CD4-positive, alpha-beta T cell treated with Interleukin-10 for 1 hour (primary cell): ENCODE data around the gene DHRS3.

Source experiments
- DNase-seq: peaks from one replicate; pipeline ENCODE4 v3.0.0-alpha.2; 2020

The DHRS3 gene

DNA sequence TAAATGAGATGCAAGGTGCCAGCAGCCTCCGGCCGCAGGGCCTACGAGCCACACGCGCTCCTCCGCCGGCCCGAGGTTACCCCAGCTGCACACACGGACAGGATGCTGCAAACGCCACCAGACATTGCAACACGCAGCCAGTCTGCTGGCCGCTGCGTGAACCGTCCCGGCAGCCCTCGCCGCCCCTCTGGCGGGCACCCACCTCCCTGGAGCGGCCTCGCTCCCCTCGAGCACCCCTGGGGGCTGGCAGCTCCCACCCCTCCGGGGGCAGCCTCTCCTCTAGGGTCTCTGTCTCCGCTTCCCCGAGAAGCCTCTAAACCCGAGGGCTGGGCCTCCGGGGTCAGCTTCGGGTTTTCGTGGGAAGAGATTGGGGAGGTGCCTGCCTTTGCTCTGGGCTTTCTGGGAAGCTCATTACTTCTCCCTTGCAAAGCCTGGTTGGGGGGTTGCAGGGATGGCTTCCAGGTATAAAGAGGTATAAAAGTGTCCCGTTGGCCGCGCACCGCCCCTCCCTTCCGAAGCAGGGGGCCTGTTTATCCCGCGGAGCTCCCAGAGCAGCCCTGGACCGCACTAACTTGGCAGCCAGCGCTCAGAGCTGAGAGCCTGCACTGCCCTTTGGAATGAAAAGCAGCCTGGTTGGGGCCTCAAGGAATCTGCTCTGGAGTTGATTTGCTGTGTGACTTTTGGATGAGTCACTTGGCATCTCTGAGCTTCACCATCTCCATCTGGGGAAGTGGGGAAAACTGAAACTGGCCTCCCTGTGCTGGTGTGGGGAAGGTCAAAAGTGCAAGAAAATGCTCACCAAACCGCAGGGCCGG is 21.8 kb downstream of the DHRS3 start:
- DNase-seq: no peak

DNA sequence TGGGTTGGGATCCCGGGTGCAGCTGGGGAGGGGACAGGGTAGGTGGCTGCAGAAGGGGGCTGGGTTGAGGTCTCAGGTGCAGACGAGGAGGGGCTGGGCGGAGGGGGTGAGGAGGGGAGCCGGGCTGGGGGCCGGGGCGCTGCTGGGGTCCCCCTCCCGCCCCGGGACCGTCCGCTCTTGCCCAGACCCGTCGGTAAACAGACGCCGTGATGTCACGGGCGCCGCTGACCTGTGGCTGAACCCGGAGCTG is 22.3 kb downstream of the DHRS3 start:
- no peak for DNase-seq

DNA sequence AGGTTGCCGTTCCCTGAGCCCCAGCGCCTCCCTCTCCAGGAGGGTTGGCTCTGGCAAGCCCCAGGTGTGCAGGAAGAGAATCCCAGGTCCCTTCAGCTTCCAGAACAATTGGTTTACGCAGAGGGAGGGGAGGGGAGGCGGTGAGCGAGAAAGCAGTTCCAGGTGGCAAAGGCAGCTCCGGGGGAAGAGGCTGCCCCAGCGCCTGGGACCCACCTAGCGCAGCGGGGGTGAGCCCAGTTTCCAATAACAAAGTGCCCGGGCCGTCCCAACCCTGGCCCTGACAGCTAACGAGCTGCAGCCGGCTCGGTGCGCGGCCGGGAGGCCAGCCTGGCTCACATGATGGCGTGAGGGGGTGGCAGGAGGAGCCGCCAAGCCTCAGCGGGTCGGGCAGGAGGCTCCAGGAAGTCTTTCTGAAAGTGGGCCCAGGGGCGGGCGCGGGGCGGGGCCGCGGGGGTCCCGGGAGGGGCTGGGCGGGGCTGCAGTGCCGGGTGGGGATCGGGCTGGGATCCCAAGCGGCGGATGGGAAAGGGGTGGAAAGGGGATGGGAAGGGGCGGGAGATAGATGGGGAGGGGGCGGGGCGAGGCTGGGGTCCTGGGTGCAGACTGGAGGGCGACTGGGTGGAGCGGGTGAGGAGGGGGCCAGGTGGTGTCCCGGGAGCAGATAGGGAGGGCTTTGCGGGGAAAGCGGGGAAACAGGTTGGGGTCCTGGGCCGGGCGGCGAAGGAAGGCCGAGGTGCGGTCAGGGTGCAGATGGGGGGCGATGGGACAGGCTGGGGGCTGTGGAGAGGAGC is 22.8 kb downstream of the DHRS3 start:
- DNase-seq: peak; percentile 24

DNA sequence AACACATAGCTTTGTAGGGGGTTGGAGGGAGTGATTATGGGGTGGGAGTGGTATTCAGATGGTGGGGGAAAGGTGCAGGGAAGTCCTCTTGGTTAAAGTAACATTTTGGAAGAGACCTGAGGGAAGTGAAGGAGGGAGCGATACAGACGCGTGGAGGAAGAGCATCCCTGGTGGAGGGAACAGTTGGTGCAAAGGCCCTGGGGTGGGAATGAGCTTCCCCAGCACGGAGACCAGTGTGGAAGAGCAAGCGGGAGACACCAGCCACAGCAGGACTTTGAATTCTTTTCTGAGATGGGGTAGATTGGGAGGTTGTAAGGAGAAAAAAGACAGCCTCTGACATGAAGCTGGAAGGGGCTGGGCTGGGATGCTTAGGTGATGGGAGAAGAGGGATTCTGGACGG is 23.5 kb downstream of the DHRS3 start:
- no peak for DNase-seq

DNA sequence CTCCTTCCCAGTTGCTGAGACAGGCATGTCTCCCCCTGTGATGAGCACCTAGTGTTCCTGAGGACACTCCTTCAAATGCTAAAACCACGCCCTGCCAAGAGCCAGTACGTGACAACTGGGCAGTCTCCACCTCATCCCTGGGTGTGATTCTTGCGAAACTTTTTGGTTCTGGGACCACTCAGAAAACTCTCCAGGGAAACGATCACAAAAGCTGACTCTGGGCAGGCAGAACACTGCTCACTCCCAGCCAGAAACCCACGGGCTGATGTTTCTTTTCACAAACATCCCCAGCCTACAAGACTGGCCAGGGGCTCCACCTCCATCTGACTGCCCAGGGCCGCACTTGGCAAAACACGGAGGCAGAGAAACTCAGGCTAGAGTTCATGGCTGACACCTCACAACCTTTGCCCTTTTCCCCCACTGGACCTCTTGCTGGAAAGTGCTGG is 24.4 kb downstream of the DHRS3 start:
- DNase-seq: no peak

DNA sequence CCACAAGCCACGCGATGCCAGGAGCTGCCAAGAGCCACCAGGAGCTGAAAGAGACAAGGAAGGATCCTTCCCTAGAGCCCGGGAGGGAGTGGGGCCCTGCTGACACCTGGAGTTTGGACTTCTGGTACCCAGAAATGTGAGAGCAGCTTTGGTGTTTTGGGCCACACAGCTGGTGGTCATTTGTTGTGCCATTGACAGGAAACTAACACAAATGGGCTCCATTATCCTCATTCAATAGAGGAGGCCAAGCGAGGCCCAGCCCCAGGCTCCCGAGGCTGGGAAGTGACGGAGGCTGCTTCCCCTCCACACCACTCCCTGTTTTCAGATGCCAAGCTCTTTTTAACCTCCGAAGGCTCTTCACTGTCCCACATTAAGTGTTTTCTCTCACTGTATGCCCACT is 25.5 kb downstream of the DHRS3 start:
- no peak for DNase-seq

DNA sequence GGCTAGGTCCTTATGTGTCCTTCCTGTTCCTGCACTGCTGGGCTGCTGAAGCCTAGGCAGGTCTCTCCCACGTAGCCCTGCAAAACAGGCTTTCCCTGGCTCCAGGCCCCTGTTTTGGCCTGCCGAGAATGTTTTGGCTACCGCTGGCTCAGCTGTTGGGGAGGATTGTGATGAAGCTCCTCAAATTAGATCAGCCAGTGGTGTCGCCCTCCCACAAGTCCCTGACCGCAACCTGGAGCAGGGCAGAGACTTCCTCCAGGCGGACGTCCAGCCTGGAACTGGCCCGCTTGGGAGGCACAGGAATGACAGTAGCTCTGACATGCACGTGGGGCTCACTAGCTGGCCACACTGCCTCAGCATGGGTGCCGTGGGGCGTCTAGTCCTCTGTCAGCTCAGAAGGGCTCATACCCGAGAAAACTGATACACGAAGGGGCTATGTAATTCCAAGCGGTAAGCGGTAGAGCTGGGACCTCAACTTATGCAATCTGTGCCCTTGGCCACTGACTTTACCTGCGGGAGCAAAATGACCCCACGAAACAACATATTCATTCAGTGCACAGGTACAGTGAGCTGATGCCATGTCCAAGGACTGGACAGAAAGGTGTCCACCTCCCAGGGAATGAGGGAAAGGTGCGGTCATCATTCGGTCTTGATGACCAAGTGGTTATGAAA is 26.6 kb downstream of the DHRS3 start:
- no peak for DNase-seq

DNA sequence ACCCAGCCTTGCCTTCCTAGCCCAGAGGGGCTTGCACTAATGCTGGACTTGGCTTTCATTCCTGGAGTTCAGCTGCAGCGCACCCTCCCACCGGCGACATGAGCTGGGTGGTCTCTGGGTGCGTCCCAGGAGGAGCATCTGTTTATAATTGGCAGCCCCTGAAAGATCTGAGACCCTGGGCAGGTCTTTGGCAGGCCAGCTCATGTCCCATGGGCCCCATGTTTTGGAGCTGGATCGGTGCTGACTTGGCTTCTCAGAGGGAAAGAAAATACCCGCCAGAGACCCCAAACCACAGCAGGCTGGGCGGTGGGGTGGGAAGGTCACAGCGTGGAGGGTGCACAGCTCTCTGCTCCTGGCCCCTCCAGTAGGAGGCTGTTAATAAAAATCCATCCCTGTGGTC is 29.3 kb downstream of the DHRS3 start:
- DNase-seq: no peak

DNA sequence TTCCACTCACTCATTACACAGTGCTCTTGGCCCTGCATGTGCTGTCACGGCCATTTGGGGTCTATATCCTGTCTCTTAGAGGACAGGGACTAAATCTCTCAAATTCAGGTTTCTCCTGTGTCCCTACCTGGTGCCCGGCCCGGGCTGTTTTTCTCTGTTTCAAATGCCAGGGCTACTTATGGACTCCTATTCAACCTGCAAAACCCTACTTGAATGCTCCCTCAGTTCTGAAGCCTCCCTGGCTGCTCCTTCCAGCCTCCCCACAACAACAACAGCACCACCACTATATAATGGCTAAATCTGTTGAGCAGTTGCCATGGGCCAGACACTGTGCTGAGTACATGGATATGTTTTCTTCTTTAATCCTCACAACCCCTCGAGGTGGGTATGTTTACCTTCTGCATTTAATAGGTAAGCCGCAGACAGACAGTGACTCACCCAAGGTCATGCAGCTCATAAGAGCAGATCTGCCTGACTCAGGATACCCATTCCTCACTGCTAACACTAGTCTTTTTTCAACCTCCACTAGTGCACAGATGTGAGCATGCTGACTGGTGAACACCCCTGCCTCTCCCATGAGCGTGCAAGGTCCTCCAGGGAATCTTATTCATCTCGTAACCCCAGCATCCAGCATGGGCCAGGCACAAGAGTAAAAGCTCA is 29.9 kb downstream of the DHRS3 start:
- no peak for DNase-seq

DNA sequence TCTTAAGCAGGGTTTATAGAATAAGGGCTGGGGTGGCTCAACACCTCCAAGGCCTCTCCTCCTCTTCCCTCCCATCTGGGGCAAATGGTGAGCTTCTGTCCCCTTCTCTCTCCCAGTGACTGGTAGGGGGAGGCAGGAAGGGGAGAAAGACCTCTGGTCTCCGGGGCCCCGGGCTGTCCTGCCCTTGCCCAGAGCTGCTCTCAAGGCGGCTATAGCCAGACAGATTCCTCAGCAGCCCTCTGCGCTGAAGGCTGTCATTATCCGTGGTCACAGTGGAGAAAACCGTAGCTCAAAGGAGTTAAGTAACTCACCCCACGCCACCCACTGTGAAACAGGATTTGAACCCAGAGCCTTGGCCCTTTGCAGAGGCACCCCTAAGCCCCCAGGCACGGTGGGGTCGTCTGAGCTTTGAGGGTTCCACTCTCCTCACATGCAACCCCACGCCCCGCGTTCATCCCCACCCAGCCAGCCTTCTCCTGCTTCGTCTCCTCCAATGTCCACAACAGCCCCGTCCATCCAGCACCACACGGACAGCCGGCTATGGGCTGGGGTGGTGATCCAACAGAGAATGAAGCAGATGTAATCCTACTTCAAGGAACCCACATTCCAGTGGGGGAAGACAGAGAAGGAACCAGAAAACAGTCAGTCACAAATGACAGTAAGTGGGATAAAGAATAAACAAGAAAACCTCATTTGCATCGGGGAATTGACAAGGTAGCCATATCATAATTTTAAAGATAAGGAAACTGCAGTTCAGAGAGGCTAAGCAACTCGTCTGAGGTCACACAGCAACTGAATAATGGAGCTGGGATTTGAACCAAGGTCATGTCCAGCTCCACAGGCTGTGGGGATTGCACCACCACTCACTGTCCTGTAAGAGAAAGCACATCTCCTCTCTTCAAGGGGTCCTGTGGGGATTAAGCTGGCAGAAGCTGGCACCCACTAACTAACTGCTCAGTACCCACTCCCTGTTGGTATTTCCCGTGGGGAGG is 31.8 kb downstream of the DHRS3 start:
- DNase-seq: no peak

DNA sequence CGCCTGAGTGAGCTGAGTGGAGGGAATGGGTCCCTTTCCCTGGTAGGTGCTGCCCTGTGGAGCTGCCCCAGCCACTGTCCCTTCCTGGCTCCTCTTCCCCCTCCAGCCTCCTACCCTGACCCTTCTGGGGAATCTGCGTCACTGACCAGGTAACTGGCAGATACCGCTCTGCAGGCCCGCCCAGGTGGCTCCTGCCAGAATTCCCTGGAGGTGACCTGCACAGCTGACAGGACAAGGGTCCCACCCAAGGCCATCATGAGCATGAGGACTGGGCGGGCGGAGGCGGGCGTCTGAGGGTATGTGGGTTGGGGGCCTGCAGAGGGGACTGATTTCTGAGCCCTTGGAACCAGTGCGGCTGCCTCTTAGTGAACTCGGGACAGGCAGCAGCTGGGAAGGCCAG is 32.5 kb downstream of the DHRS3 start:
- DNase-seq: no peak

DNA sequence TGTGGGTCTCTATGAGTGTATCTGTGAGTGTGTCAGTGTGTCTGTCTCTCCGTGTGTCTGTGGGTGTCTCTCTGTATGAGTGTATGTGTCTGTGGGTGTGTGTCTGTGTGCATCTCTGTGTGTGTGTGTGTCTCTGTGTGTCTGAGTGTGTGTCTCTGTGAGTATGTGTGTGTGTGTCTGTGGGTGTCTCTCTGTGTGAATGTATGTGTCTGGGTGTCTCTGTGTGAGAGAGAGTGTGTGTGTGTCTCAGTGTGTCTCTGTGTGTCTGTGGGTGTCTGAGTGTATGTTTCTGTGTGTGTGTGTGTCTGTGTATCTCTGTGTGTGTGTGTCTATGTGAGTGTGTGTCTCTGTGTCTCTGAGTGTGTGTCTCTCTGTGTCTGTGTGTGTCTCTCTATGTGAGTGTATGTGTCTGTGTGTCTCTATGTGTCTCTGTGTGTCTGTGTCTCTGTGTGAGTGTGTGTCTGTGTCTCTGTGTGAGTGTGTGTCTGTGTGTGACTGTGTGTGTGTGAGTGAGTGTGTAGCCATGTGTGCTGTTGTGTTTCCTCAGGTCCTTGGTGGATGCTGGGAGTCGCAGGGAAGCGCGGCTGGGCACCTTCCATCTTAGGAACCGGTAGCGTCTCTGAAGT is 33.0 kb downstream of the DHRS3 start:
- no peak for DNase-seq

DNA sequence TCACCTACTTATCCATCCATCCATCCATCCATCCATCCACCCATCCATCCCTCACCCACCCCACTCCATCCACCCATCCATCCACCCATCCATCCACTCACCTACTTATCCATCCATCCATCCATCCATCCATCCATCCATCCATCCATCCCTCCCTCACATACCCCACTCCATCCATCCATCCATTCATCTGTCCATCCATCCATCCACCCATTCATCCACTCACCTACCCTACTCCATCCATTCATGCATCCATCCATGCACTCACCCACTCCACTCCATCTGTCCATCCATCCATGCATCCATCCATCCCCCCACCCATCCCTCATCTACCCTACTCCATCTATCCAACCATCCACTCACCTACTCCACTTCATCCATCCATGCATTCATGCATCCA is 34.5 kb downstream of the DHRS3 start:
- DNase-seq: no peak

DNA sequence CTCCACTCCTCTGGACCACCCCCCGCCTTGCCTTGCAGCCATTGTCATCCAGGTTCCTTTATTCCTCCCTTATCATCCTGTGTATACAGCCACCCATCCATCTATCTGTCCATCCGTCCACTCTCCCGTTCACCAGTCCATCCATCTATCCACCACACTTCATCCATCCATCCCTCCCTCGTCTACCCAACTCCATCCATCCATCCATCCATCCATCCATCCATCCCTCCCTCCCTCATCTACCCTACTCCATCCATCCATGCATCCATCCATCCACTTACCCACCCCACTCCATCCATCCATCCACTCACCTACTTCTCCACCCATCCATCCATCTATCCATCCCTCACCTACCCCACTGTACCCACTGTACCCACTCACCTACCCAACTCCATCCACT is 35.4 kb downstream of the DHRS3 start:
- DNase-seq: no peak

DNA sequence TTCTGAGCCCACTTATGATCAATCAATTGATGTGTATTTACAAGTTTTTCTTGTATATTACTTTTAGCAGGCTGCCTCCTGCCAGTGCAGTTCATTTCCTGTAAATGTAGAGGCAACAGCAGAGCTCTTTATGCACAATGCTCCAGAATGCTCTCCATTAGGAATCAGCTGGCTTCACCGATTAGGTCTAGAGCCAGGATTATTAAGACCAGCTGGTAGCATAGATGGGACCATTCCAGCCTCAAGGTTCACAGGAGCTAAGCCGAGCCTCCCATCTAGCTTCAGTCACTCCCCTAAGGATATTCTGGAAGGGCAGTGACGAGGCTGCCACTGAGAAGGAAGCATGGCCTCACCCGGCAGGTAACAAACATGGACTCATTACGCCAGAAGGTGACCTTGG is 36.8 kb downstream of the DHRS3 start:
- no peak for DNase-seq

DNA sequence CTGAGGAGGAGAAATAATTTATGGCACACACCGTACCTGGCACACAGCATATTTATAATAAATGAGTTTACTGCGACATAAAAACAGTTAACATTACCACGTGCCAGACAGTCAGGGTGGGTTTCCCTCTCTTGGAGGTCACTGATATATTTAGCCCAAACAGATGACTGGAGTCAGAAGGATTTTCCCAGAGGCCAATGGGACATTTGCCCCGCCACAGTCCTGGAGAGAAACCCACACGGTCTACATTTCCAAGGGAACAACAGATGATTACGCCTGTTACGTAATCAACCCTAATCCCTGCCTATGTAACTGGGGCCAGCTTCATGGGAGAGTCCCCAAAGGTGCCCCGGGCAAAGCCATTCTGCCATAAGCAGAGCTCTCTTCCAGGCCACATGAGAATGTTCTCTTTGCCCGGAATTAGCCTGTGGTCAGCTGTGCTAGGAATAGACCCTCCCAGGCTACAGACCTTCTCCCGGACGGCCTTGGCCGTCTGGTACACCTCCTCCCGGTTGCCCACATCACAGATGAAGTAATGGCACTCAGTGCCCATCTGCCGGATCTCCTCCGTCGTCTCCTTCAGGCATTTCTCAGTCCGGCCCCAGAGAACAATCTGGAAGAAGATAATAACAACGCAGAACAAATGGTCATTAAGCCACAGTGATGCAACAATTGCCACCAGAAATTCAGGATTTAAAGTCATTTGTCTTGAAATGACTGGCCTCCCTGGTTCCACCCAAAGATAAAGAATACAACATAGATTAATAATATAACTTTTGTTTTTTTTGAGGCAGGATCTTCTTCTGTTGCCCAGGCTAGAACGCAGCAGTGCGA is 37.7 kb downstream of the DHRS3 start:
- DNase-seq: no peak

DNA sequence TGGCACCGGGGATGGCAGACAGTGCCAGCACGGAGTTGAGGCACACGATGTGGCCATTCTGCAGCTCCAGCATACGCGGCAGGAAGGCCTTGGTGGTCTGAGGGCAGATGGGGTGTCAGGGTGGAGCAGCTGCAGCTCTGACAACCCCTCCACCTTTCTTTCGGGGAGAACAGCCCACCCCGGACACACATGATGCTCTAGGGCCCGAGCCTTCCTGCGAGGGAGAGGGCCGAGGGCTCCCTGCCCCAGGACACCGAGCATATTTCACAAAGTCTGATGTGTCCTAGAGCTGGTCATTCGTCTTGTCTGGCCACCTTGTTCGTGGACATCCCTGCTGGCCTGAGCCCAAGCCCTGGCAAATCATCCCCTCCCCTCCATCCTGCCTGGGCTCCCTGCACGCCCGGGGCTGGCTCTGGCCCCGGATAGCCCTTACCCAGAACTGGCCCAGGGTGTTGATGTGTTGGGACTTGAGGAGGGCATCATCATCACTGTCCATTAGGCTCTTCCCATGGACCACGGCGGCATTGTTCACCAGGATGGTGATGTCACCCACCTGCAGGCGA is 39.1 kb downstream of the DHRS3 start:
- DNase-seq: no peak

DNA sequence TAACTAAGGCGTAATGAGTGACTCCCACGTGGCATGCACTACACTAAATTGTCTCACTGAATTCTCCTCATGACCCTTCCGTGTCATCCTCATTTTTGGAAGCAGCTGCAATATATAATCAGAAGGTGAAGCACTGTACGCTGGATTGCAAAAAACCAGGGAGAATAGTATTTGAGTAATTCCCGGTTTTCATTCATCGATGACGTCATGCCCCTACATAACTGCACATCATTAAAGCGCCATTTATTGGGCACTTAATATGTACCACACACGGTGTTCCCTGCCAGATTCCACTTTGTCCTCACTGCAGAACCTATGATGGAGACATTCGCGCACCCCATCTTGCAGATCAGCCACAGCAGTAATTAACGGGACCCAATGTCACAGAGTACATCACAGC is 41.0 kb downstream of the DHRS3 start:
- no peak for DNase-seq

DNA sequence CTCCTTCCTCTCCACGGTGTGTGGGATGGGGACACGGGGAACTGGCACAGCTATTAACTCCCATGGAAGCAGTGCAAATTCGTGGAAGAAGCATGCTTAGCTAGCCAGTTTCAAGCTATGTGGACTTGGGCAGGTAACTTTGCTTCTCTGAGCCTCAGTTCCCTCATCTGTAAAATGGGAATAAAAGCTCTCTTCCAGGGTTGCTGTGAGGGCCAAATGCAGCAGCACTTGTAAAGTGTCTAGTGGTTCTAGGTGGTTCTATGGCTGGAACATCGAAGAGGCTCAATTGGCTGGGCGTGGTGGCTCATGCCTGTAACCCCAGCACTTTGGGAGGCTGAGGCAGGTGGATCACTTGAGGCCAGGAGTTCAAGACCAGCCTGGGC is 43.3 kb downstream of the DHRS3 start:
- no peak for DNase-seq

DNA sequence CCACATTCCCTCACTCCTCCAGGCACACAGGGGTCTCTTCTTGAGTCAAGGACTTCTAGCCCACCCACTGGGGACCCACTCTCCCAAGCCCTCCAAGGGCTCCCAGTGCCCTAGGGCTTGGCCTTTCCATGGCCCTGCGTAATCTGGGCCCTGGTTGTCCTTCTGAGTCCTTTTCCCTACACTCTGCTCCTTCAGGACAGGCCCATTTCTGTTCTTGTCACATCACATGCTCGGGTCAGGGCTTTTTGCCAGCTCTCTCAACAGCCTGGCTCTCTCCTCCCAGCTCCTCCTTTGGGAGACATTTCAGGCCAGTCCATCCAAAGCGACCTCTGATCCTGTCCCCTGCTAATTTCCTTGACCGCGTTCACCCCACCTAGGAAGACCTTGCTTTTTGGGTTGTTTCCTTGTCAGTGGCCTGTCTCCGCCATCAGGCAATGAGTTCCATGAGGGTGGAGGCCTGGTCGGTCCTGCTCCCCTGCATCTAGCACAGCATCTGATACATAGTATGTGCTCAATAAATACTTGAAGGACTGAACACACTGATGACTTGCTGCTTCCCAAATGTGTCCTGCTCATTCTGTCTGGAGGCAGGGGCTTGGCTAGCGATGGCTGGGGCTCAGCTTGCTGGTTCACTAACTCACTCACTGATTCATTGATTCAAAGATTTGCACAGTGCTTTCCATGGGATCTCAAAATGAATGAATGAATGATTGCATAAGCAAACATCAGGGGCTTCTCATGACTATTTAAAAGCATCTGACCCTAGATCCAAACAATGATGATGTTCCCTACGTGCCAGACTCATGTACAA is 44.8 kb downstream of the DHRS3 start:
- DNase-seq: no peak
